Measurements from ENCODE around the gene VWA3B.
"Not testable (repeated sequence)": the region's sequence is repeated elsewhere in the genome, so short reads cannot be mapped to it uniquely, and the experiment has no call there.

VWA3B gene

GRCh38 chr2:98127229-98127989 lies 40.4 kb downstream of the VWA3B start:
- Histone ChIP-seq H3K9me3 (no peaks in the 10 kb centered on the region), H4K20me1 (no peaks in the 10 kb centered on the region), H3K4me2 (no peak overlapping the region), H3K9ac (no peak overlapping the region), H3K36me3 (no peaks in the 10 kb centered on the region), H3K4me1 (peaks cover 7% of the 10 kb centered on the region; the same call in 1 of the 2 replicates), H3K27ac (no peak overlapping the region), H3K27me3 (no peaks in the 10 kb centered on the region), H3K4me3 (no peak overlapping the region)
- TF ChIP-seq Cebpa-rat (IDR thresholded peaks at IDR 0.05) = no peak

DNA sequence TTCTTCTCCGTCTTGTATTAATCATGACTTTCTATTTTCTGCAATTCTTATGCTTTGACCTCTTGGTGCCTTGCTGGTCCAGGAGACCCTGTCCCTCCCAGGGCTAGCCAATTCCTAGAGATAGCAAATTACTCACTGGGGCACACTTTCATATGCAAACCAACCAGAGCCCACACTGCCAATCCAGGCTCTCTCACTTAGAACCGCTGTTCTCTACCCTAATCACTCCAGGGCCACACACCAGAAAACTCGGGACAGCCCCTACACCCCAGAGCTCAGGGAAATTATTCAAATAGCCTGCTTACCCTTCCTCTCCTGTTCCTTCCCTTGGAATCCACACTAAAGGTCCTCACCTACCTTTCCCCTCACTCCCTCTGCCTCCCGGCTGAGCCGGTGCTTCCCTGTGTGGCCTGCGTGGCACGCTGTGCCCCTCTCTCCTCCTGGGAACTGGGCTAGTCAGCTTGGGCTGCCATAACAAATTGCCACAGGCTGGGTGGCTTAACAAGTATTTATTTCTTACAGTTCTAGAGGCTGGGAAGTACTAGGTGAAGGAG lies 41.7 kb downstream of the VWA3B start:
- Histone ChIP-seq H3K4me1 (peaks cover under 1% of the 10 kb centered on the region; the same call in 1 of the 2 replicates), H3K27me3 (no peaks in the 10 kb centered on the region), H3K9me3 (no peaks in the 10 kb centered on the region), H3K36me3 (no peaks in the 10 kb centered on the region), H3K9ac (no peak overlapping the region), H3K4me3 (no peak overlapping the region), H3K27ac (no peak overlapping the region), H3K4me2 (no peak overlapping the region), H4K20me1 (no peaks in the 10 kb centered on the region)
- no peak for TF ChIP-seq Cebpa-rat (IDR thresholded peaks at IDR 0.05)

GRCh38 chr2:98130073-98130472 lies 43.1 kb downstream of the VWA3B start:
- H3K9me3 ChIP-seq, H3K4me2 ChIP-seq, H3K4me1 ChIP-seq, H3K27ac ChIP-seq, H4K20me1 ChIP-seq, H3K27me3 ChIP-seq, H3K9ac ChIP-seq, H3K4me3 ChIP-seq, H3K36me3 ChIP-seq: not testable (repeated sequence)

GRCh38 chr2:98134172-98135005 lies 47.4 kb downstream of the VWA3B start:
- Histone ChIP-seq H3K9me3 (no peaks in the 10 kb centered on the region), H3K27ac (no peak overlapping the region), H3K4me2 (no peak overlapping the region), H3K36me3 (no peaks in the 10 kb centered on the region), H3K4me3 (no peak overlapping the region), H3K9ac (no peak overlapping the region), H3K27me3 (no peaks in the 10 kb centered on the region), H4K20me1 (no peaks in the 10 kb centered on the region), H3K4me1 (0 out of 2 replicates have a peak, but pooled peaks cover 4% of the 10 kb centered on the region)
- TF ChIP-seq Cebpa-rat (IDR thresholded peaks at IDR 0.05) = no peak

DNA sequence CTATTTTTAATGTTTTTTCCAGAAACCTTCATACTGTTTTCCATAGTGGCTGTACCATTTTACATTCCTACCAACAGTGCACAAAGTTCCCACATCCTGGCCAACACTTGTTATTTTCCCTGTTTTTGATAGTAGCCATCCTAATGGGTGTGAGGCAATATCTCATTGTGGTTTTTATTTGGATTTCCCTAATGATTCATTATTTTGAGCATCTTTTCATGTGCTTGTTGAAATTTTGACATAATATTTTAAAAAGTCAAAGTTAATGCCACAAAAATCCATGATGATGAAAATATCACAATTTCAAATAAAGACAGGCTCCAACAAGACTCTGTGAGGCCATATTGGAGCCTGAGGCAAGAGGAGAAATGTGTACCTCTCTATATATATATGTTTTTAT lies 50.2 kb downstream of the VWA3B start:
- H4K20me1 ChIP-seq = no peaks in the 10 kb centered on the region
- TF ChIP-seq Cebpa-rat (IDR thresholded peaks at IDR 0.05) = no peak
- no peak overlapping the region for H3K9ac ChIP-seq
- H3K4me1 ChIP-seq = peaks cover 7% of the 10 kb centered on the region; the same call in 1 of the 2 replicates
- H3K4me2 ChIP-seq = no peak overlapping the region
- no peaks in the 10 kb centered on the region for H3K27me3 ChIP-seq
- no peak overlapping the region for H3K27ac ChIP-seq
- no peaks in the 10 kb centered on the region for H3K36me3 ChIP-seq
- H3K9me3 ChIP-seq = no peaks in the 10 kb centered on the region
- no peak overlapping the region for H3K4me3 ChIP-seq

DNA sequence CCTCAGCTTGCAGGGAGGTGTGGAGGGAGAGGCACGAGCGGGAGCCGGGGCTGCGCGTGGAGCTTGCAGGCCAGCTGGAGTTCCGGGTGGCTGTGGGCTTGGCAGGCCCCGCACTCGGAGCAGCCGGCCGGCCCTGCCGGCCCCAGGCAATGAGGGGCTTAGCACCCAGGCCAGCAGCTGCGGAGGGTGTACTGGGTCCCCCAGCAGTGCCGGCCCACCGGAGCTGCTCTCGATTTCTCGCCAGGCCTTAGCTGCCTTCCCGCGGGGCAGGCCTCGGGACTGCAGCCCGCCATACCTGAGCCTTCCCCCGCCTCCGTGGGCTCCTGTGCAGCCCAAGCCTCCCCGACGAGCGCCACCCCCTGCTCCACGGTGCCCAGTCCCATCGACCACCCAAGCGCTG lies 52.0 kb downstream of the VWA3B start:
- H3K4me2 ChIP-seq, H4K20me1 ChIP-seq: not testable (repeated sequence)

DNA sequence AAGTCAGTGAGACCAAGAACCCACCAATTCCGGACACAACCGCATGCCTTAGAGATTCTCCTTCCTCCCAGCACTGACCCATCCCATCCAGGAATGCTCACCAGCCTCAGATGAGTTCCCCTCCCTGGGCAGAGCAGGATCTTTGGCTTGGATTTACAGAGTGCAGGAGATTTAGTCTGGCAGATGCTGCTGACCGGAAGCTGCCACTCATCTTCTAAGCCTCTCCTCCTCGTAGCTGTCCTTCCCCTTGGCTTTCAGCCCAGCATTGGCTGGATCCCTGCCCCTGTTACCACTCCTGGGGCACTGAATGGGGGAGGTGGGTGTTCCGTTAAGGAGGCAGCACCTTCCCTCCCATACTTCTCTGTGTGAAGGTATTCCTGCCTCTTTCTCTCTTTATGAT lies 53.2 kb downstream of the VWA3B start:
- H3K27ac ChIP-seq = no peak overlapping the region
- H3K9me3 ChIP-seq = no peaks in the 10 kb centered on the region
- no peaks in the 10 kb centered on the region for H4K20me1 ChIP-seq
- no peak overlapping the region for H3K9ac ChIP-seq
- H3K27me3 ChIP-seq = no peaks in the 10 kb centered on the region
- H3K4me3 ChIP-seq = no peak overlapping the region
- no peak for TF ChIP-seq Cebpa-rat (IDR thresholded peaks at IDR 0.05)
- H3K4me2 ChIP-seq = no peak overlapping the region
- H3K36me3 ChIP-seq = no peaks in the 10 kb centered on the region
- H3K4me1 ChIP-seq = peaks cover 6% of the 10 kb centered on the region; the same call in 1 of the 2 replicates

More for the DNA sequence above, 52.0 kb downstream of the VWA3B start:
- H3K4me3 ChIP-seq, H3K9me3 ChIP-seq, H3K36me3 ChIP-seq, H3K27me3 ChIP-seq, H3K4me1 ChIP-seq, H3K27ac ChIP-seq, H3K9ac ChIP-seq: not testable (repeated sequence)

- H3K4me1 ChIP-seq = peaks cover 6% of the 10 kb centered on the region; the same call in 1 of the 2 replicates
- H4K20me1 ChIP-seq = no peaks in the 10 kb centered on the region
- no peak overlapping the region for H3K4me3 ChIP-seq
- H3K27ac ChIP-seq = no peak overlapping the region
- H3K27me3 ChIP-seq = no peaks in the 10 kb centered on the region
- no peak overlapping the region for H3K9ac ChIP-seq
- peak overlapping the region; percentile 7; the same call in 1 of the 2 replicates for H3K4me2 ChIP-seq
- no peaks in the 10 kb centered on the region for H3K9me3 ChIP-seq
- no peak for TF ChIP-seq Cebpa-rat (IDR thresholded peaks at IDR 0.05)
- H3K36me3 ChIP-seq = no peaks in the 10 kb centered on the region
These were observed 55.3 kb downstream of the VWA3B start for GRCh38 chr2:98142106-98142791.

DNA sequence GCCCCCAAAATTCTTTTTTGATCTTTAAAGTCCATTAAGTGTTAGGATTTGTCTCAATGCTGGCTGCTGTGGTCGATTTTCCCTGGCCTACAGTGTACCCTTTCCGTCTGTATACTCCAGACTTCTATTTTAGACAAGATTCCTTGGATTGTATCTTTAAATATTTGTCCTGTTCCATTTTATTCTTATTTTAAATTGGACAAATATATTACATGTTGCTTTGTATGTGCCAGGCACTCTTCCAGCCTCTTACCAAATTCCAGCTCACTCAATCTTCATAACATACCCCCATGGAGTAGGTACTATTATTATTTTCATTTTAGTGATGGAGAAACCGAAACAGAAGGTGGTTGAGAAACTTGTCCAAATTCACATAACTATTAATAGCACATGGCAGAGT lies 58.1 kb downstream of the VWA3B start:
- H3K9ac ChIP-seq = no peak overlapping the region
- H3K4me3 ChIP-seq = no peak overlapping the region
- H4K20me1 ChIP-seq = no peaks in the 10 kb centered on the region
- no peaks in the 10 kb centered on the region for H3K9me3 ChIP-seq
- H3K36me3 ChIP-seq = no peaks in the 10 kb centered on the region
- H3K27me3 ChIP-seq = no peaks in the 10 kb centered on the region
- no peak overlapping the region for H3K27ac ChIP-seq
- TF ChIP-seq Cebpa-rat (IDR thresholded peaks at IDR 0.05) = no peak
- H3K4me2 ChIP-seq = no peak overlapping the region
- H3K4me1 ChIP-seq = peaks cover 11% of the 10 kb centered on the region; the same call in 1 of the 2 replicates

- H4K20me1 ChIP-seq, H3K27ac ChIP-seq, H3K9me3 ChIP-seq, H3K4me3 ChIP-seq, H3K4me2 ChIP-seq, H3K27me3 ChIP-seq, H3K9ac ChIP-seq, H3K36me3 ChIP-seq: not testable (repeated sequence)
- H3K4me1 ChIP-seq = peaks cover 13% of the 10 kb centered on the region
These were observed 60.9 kb downstream of the VWA3B start for GRCh38 chr2:98147900-98148299.

All from BLaER1 (cell line).